HG03135 (cell line): ENCODE measurements around the gene RPL13A.
A peak's percentile ranks its signal among the peaks of the same experiment; 100 is the strongest.

ENCODE experiments used
- ATAC-seq: cut with Tn5 transposase; IDR thresholded peaks from one replicate; pipeline ENCODE4 v1.9.1; 2021; ENCODE audit warnings: mild to moderate bottlenecking, moderate library complexity; ENCODE audit not compliant: unreplicated experiment

RPL13A gene

DNA sequence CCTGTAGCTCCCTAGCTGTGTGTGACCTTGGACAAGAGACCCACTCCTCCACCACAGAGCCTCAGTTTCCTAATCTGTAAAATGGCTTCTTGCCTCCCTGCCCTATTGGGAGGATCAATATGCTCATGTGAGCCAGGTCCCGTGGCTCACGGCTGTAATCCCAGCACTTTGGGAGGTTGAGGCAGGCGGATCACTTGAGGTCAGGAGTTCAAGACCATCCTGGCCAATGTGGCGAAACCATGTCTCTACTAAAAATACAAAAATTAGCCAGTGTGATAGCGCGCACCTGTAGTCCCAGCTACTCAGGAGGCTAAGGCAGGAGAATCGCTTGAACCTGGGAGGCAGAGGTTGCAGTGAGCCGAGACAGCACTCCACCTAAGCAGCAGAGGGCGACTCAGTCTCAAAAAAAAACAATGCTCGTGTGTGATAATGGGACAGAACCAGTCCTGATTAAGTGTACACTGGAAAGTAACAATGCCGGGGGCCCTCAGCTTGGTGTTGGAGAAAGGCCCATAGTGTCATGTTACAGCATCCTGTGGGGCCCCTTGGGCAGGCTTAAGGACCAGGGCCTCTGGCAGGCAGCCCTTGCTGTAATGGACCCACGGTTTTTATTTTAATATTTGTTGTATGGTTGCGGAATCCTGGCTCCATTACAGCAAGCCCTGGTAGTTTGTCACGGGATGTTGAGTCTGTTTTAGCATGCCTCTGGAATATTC, 15.6 kb downstream of the RPL13A start:
- ATAC-seq: no peak

DNA sequence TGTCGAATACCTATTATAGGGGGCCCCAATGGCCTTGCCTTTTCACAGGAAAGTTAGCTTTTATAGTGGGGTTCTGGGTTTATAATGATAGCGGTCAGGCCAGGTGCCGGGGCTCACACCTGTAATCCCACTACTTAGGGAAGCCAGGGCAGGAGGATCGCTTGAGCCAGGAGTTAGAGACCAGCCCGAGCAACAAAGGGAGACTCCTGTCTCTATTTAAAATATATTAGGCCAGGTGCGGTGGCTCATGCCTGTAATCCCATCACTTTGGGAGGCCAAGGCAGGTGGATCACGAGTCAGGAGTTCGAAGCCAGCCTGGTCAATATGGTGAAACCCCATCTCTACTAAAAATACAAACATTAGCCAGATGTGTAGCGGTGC, 16.2 kb downstream of the RPL13A start:
- ATAC-seq: no peak

DNA sequence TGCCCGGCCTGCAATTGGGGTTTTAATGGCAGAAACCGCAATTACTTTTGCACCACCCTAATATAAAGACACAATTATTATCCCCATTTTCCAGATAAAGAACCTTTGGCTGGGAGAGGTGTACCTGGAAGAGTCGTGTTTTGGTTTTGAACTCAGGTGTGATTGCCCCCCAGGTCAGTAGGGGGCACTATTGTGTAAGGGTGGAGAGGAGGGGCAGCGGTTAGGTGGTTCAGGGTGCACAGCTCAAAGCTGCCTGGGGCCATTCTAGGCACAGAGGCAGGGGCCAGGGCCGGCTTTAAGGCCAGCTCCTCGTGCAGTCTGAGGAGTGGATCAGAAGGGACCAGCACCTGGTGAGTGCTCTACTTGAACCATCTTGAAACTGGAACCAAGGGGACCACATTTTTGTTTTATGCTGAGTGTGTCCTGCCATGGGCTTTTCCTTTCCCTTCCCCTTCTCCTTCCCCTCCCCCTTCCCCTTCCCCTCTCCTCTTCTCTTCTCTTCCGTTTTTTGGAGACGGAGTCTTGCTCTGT, 19.2 kb downstream of the RPL13A start:
- no peak for ATAC-seq

DNA sequence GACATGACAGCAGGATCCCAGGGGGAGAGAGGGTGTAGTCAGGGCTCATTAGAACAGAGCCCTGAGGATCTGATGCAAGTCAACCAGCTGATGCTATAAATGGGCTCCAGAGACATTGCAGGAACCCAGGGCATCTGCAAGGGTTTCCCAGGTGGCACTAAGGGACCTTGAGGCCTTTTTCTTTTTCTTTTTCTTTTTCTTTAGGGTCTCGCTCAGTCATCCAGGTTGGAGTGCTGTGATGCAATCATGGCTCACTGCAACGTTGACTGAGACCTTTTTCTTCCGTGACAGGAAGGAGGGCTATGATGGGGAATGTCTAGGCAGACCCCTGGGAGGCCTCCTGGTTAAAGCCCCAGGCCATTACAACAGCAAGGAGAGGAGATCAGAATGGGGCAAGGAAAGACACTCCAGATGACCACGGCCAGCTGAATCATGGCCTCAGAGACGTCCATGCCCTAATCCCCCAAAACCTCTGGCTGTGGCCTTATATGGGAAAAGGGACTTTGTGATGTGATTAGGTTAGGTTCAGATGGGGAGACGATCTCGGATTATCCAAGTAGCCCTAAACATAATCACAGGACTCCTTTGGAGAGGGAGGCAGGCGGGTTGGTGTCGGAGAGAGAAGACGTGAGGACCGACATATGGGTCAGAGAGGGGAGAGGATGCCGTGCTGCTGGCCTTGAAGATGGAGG, 20.5 kb downstream of the RPL13A start:
- ATAC-seq: no peak

DNA sequence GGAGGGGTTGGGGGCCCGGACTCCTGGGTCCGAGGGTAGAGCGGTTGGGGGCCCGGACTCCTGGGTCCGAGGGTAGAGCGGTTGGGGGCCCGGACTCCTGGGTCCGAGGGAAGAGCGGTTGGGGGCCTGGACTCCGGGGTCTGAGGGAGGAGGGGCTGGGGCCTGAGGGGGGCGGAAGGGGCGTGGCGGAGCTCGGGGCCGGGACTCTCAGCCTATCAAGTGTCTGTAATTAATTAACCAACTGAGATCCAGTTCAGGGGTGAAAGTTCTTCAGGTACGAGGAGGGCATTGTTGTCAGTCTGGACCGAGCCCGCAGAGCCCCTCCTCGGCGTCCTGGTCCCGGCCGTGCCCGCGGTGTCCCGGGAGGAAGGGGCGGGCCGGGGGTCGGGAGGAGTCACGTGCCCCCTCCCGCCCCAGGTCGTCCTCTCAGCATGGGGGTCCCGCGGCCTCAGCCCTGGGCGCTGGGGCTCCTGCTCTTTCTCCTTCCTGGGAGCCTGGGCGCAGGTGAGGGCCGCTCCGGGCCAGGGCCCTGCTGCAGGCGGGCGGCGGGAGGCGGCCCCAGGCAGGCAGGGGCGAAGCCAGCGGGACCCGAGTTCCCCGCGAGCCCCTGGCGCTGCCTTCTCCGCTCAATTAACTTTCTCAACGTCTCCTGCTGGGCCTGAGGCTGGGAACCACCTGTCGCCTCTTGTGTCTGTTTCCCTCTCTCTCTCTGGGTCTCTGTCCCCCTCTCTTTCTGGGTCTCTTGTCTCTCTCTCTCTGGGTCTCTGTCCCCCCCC, 25.8 kb downstream of the RPL13A start:
- ATAC-seq: no peak

DNA sequence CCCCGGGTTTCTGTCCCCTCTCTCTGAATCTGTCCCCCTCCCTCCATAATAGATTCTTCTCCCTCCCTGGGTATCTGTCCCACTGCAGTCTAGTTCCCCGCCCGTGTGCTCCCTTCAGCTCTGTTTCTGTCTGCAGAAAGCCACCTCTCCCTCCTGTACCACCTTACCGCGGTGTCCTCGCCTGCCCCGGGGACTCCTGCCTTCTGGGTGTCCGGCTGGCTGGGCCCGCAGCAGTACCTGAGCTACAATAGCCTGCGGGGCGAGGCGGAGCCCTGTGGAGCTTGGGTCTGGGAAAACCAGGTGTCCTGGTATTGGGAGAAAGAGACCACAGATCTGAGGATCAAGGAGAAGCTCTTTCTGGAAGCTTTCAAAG, 26.3 kb downstream of the RPL13A start:
- no peak for ATAC-seq

DNA sequence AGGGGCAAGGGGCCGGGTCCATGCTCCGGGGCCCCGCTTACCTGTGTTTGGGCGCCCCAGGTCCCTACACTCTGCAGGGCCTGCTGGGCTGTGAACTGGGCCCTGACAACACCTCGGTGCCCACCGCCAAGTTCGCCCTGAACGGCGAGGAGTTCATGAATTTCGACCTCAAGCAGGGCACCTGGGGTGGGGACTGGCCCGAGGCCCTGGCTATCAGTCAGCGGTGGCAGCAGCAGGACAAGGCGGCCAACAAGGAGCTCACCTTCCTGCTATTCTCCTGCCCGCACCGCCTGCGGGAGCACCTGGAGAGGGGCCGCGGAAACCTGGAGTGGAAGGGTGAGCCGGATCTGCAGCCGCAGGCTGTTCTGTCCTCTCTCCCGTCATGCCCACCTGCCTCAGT, 26.7 kb downstream of the RPL13A start:
- no peak for ATAC-seq

DNA sequence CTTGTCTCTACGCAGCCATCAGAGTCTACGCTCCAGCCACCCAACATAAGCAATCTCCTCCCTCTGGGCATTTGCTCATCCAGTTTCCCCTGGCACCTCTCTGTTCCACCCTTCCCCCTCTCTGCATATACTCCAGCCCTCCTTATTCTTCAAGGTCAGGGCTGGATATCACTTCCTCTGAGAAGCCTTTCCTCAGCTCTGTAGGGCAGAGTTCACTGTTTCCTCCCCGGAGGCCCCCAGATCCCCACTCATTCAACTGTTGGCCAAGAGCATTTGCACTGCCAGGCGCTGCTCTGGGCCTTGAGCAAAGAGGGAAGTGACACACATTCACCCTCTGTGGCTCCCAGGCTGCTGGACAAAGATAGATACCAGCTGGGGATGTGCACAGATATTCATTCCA, 28.4 kb downstream of the RPL13A start:
- ATAC-seq: no peak

DNA sequence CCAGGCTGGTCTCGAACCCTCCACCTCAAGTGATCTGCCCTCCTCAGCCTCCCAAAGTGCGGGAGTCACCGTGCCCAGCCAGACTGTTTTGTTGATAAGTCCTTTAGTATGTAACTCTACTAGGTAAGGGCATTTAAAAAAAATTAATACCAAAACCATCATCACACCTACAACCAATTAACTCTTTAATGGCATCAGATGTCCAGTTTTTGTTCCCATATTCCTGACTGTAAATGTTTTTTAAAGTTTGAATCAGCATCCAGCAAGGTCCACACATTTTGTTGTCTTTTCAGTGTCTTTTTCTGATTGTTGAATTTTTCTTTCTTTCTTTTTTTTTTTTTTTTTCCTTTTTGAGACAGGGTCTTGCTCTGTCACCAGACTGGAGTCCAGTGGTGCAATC, 30.6 kb downstream of the RPL13A start:
- ATAC-seq: no peak

DNA sequence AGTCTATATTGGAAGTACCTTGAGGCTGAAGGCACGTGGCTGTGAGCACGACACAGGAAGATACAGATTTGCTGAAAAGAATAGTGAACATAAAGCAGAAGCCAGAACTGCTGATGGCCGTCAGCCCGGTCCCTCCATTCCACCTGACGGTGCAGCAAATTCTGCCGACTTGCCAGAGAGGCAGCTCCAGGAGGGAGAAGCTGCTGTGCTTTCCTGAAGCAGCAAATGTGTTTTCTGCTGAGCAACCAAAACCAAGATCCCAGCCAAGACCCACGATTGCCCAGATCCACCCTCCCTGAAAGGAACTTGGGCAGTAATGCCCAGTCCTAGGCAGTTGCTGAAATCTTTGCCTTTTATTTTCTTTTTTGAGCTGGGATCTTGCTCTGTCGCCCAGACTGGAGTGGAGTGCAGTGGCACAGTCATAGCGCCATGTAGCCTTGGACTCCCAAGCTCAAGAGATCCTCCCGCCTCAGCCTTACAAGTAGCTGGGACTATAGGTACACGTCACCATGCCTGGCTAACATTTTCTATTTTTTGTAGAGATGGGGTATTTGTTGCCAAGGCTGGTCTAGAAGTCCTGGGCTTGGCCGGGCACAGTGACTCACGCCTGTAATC, 33.4 kb downstream of the RPL13A start:
- ATAC-seq: no peak

DNA sequence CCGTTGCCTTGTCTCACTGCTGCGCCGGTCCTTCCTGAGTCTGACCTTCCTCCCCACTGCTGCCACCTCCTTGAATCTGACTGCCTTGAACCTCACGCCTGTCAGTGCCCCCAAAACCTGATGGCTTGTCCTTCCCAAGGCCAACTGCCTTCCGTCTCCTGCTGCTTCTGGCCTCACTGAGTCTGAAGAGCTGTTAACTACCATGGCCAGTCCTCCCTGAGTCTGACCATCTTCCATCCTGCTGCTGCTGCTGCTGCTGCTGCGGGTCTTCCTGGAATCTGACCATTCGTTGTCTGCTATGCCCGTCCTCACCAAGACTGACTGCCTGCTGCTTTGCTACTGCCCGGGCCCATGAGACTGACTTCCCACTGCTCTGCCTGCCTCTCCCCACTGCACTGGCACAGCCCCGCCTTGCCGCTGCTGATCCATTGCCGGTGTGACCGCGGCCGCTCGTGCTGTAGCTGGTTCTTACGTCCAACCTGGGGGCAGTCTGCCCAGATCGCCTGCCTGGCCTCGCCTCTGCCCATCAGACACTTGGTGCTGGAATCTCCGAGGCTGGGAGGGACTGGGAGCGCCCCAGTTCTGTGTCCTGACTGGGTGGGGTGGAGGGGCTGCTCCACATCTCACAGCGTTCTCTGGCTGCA, 37.5 kb downstream of the RPL13A start:
- ATAC-seq: no peak

DNA sequence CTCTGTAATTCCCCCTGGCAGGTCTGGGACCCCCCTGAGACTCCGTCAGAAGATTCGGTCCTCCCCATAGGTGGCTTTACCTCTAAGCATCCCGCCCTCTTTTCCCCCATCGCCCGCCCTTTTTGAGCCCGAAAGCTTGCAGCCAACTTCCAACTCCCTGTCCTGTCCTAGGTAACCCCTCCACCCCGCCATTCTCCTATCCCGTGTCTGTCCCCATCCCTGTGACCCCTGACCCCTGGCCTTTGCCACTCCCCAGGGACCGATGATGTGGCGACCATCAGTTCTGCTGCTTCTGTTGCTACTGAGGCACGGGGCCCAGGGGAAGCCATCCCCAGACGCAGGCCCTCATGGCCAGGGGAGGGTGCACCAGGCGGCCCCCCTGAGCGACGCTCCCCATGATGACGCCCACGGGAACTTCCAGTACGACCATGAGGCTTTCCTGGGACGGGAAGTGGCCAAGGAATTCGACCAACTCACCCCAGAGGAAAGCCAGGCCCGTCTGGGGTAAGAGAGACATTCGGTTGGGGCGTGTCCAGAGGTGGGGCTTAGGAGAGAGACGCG, 40.9 kb downstream of the RPL13A start:
- ATAC-seq: no peak

DNA sequence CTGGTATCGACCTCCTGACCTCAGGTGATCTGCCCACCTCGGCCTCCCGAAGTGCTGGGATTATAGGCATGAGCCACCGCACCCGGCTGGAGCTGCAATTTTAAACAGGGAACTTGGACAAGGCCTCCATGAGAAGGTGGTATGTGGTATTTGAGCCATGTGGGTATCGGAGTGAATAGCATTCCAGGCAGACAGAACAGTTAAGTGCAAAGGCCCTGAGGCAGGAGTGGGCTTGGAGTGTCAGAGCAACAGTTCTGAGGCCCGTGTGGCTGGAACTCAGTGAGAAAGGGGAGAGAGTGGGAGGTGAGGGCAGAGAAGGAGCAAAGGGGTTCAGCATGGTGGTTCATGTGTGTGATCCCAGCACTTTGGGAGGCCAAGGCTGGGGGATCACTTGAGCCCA, 43.3 kb downstream of the RPL13A start:
- ATAC-seq: no peak

DNA sequence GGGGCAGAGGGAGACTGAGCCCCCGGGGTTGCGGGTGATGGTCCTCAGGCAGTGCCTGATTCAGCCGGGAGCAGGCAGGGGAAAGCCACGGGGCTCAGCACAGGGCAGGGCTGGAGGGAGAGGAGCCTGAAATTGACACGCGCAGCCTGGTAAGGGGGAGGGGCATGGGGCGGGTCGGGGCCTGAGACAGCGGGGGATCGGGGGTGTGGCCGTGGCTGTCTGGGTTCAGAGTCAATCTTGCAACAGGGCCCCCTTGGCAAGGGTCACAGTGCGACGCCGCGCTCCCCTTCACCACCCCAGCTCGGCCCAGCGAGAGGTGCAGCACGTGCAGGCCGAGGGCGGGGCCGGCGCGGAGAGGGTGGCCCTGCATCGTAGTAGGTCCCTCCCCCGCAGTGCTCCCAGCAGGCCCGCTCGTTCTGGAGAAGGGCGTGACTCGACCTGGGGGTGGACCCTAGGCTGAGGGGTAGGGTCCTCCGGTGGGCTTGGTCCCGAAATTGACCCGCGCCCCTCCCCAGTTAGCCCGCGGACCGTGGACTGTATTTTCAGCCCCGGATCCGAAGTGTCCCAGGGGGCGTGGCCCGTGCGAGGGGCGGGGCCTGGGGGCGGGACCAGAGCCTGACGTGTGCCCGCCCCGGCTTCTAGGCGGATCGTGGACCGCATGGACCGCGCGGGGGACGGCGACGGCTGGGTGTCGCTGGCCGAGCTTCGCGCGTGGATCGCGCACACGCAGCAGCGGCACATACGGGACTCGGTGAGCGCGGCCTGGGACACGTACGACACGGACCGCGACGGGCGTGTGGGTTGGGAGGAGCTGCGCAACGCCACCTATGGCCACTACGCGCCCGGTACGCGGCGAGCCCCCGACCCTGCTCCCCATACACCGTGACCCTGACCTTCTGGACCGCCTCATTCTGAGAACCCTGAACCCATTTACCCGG, 46.4 kb downstream of the RPL13A start:
- peak; percentile 65 for ATAC-seq

DNA sequence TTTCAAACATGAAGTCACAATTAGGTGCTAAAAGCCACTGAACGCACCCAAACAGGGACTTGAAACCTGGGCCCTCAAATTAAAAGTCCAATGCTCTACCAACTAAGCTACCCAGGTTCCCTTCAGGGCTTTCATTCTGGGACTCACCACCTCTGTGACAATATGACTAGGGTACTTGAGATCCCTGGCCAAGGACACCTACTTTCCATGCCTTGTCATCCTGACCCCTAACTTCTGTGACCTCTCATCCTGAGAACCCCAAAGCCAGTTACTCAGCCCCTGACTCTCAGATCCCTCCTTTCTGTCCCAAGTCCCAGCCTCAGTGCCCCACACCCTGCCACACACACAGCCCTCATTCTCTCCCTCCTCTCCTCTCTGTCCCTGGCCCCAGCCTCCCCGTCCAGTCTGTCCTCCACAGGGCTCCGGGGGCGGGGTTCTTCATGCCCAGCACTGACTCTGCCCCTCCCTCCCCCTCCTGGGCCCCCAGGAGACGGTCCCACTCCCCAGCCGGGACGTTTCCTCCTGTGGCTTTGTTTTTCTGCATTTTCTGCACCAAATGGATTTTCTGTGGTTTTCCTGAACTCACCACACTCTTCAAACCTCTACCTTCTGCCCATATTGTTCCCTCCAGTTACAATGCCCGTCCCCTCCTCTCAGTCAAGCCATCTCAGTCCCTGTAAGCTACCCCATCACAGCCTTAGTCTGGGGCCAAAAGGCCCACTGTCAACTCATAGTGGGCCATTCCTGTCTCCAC, 47.4 kb downstream of the RPL13A start:
- ATAC-seq: no peak

DNA sequence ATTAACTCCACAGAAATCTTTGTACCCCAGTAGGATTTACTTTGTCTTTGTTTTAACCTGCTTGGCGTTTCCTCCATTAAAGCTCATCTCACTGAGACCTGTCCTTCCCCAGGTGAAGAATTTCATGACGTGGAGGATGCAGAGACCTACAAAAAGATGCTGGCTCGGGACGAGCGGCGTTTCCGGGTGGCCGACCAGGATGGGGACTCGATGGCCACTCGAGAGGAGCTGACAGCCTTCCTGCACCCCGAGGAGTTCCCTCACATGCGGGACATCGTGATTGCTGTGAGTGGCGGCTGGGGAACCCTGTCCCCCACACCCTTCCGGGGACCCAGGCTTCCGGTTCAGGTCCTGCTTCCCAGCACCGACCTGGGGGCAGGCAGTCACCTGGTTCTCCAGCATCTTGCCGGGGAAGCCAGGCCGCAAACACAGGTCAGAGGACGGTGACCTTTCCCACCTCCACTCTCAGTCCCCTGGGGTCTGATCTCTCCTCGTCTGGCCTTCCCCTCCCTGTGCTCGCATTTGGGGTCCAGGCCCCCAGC, 49.6 kb downstream of the RPL13A start:
- no peak for ATAC-seq

DNA sequence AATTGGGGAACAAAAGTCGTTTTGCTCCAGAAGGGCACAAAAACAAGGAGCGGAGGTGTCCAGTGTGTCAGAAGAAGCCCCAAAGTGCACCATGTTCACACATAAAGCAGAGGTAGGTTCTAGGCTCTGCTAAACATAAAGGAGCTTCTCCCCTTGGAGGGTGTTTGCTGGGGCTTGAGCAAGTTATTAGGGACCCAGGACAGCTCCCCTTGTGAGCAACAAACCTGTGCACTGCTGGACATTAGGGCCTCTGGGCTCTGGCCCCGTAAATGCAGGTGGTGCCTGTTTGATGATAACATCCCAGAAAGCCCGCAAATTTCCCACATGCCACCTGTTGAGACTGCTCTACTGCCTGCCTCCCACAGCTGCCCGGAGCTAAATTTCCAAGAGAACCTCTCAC, 51.2 kb downstream of the RPL13A start:
- no peak for ATAC-seq

DNA sequence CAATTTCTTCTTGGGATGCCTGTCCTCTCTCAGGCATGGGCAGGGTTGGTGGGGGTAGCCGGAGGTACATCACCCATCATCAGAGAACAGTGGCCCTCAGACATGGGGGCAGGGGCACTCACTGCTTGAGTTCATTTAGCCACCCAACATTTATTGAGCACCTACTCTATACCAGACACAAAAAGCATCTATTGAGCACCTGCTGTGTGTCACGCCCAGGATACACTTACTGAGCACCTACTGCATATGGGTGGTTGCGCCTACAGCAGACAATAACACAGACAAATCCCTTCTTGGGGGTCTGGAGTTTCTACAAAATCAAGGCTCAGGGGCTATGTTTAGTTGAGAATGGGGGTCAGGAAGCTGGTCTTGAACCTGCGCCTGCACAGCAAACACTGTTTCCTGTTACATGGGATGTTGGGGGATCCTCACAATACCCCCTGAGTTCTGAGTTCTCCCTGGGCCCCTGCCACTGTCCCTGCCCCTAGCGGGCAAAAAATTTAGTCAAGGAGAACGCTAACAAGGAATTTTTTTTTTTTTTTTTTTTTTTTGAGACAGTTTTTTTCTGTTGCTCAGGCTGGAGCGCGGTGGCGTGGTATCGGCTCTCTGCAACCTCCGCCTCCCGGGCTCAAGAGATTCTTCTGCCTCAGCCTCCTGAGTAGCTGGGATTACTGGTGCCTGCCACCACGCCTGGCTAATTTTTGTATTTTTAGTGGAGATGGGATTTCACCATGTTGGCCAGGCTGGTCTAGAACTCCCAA, 52.0 kb downstream of the RPL13A start:
- no peak for ATAC-seq
